ENCODE measurements around the gene NPHS1. TPM values are rescaled to one million over a fixed set of nuclear protein-coding genes. Genes with fewer than 3 reads are reported as not detected.
A peak's percentile ranks its signal among the peaks of the same experiment; 100 is the strongest.

NPHS1 gene
- total and polyA plus RNA-seq, 9 of the 15 experiments (the other 6 are each of a cell fraction or from before 2014, with no cell fraction given) = 0.01 to 0.28 (median 0.14) TPM; not detected in 5

- Histone ChIP-seq H3K27ac (ENCODE audit: extremely low read depth, low read depth, low read length) (no peak overlapping the region), H3K9me1 (ENCODE audit: control insufficient read depth, insufficient read depth, low read length) (no peaks in the 10 kb centered on the region), H4K20me1 (replicated peaks; ENCODE audit: control insufficient read depth, insufficient read depth, low read length) (peaks cover 13% of the 10 kb centered on the region; the same call in 1 of the 2 replicates), H3K4me1 (replicated peaks in 1 of 2; ENCODE audit: control insufficient read depth in 2 of 2, insufficient read depth in 2 of 2, low read length in 2 of 2) (peaks cover 8 to 18% of the 10 kb centered on the region in 2 experiments; a peak in 4 of 5 replicates), H3K4me3 (no peak overlapping the region), H3K9ac (ENCODE audit: insufficient read depth in 1 of 2, low read depth in 2 of 2, low read length in 2 of 2) (no peak overlapping the region; a peak in 1 of 4 replicates), H3K36me3 (ENCODE audit: control insufficient read depth, insufficient read depth, low read length) (no peaks in the 10 kb centered on the region), H3K27me3 (ENCODE audit: control insufficient read depth in 2 of 2, insufficient read depth in 2 of 2, low read length in 2 of 2) (peaks cover 13 to 32% of the 10 kb centered on the region in 2 experiments; a peak in 4 of 5 replicates), H2AFZ (ENCODE audit: low read depth, low read length) (no peak overlapping the region), H3K9me3 (replicated peaks; ENCODE audit: control insufficient read depth, insufficient read depth, low read depth, low read length) (no peaks in the 10 kb centered on the region), H3K4me2 (ENCODE audit: insufficient read depth, low read length) (no peak overlapping the region), H3K79me2 (ENCODE audit: control insufficient read depth, insufficient read depth, low read length) (no peaks in the 10 kb centered on the region)
- in situ Hi-C loops (cut with MboI) = no loop called here
- ChIA-PET POLR2A (interaction anchor here (1.1 to 1.4 kb wide), 2 partner anchors 9 to 16 kb away, joined by 5 to 9 read pairs; no protein-coding TSS in a partner anchor), CTCF (ENCODE audit: low intra/inter-chr PET ratio) (no interaction called here)
- ATAC-seq (peak; percentile 26; the same call in 2 of the 3 replicates), DNase-seq (ENCODE audit: extremely low read depth in 1 of 4, low spot score in 3 of 4) (peak in 1 of 4 experiments; percentile 43), FAIRE-seq (no peak)
- intact Hi-C loops (cut with micrococcal nuclease) = no loop called here
- BruUV-seq (replicated peaks) = no TSS peak
- no peak for TF ChIP-seq XRCC5 (IDR thresholded peaks at IDR 0.05; ENCODE audit: low read depth, low read length)
- TF ChIP-seq EGR1 (conservative IDR thresholded peaks at IDR 0.05) = peak; percentile 82
- WGBS (ENCODE audit: insufficient coverage, low coverage, missing lambda C conversion rate) = 7% methylated on average over 19 of the region's 23 CpGs
These were observed 26.8 kb upstream of the NPHS1 start for GRCh38 chr19:35879068-35879467.

DNA sequence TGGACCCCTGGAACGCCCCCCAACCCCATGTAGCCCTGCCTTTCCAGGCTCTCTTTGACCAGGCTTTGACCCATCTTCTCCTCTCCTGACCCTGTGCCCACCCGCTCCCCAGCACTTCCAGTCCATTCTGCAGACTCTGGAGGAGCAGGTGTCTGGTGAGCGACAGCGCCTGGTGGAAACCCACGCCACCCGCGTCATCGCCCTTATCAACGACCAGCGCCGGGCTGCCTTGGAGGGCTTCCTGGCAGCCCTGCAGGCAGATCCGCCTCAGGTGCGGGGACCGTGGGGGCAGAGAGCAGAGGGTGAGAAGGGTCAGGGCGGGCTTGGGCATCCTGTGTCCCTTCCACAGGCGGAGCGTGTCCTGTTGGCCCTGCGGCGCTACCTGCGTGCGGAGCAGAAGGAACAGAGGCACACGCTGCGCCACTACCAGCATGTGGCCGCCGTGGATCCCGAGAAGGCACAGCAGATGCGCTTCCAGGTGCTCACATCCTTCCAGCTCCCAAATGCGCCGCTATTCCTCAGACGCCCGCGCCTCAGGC lies 22.2 kb upstream of the NPHS1 start:
- H3K27me3 ChIP-seq (ENCODE audit: control insufficient read depth in 2 of 2, insufficient read depth in 2 of 2, low read length in 2 of 2) = peaks cover 13 to 32% of the 10 kb centered on the region in 2 experiments; a peak in 4 of 5 replicates
- WGBS (ENCODE audit: insufficient coverage, low coverage, missing lambda C conversion rate) = 24% methylated on average over 30 of the region's 32 CpGs
- no peak for TF ChIP-seq ZHX1 (conservative IDR thresholded peaks at IDR 0.05; ENCODE audit: low read length)
- TF ChIP-seq ZNF444 (CRISPR knock-in tag; IDR thresholded peaks at IDR 0.05) = no peak
- no peak for TF ChIP-seq ZNF263 (CRISPR knock-in tag; IDR thresholded peaks at IDR 0.05; ENCODE audit: borderline replicate concordance)
- no peak for TF ChIP-seq CREB5 (CRISPR knock-in tag; IDR thresholded peaks at IDR 0.05)
- TF ChIP-seq GABPB2 (CRISPR knock-in tag; conservative IDR thresholded peaks at IDR 0.05) = no peak
- no peak for TF ChIP-seq ZNF12 (CRISPR knock-in tag; IDR thresholded peaks at IDR 0.05)
- TF ChIP-seq POLR2AphosphoS2 (IDR thresholded peaks at IDR 0.05; ENCODE audit: low read length) = no peak
- no peak for TF ChIP-seq ATF7 (IDR thresholded peaks at IDR 0.05)
- no peak for TF ChIP-seq HNRNPH1 (optimal IDR thresholded peaks at IDR 0.05; ENCODE audit: low read depth, low read length)
- TF ChIP-seq TRIM24 (IDR thresholded peaks at IDR 0.05) = no peak

More for the DNA sequence above, 22.2 kb upstream of the NPHS1 start:
- Histone ChIP-seq H3K4me3 (no peak overlapping the region), H2AFZ (ENCODE audit: low read depth, low read length) (no peak overlapping the region), H3K36me3 (ENCODE audit: control insufficient read depth, insufficient read depth, low read length) (no peaks in the 10 kb centered on the region), H3K9me3 (replicated peaks; ENCODE audit: control insufficient read depth, insufficient read depth, low read depth, low read length) (no peaks in the 10 kb centered on the region), H3K9ac (ENCODE audit: insufficient read depth in 1 of 2, low read depth in 2 of 2, low read length in 2 of 2) (no peak overlapping the region), H3K27ac (ENCODE audit: extremely low read depth, low read depth, low read length) (no peak overlapping the region), H4K20me1 (replicated peaks; ENCODE audit: control insufficient read depth, insufficient read depth, low read length) (peaks cover 13% of the 10 kb centered on the region; the same call in 1 of the 2 replicates), H3K4me2 (ENCODE audit: insufficient read depth, low read length) (no peak overlapping the region), H3K4me1 (replicated peaks in 1 of 2; ENCODE audit: control insufficient read depth in 2 of 2, insufficient read depth in 2 of 2, low read length in 2 of 2) (peaks cover 13 to 35% of the 10 kb centered on the region in 2 experiments), H3K79me2 (ENCODE audit: control insufficient read depth, insufficient read depth, low read length) (no peaks in the 10 kb centered on the region), H3K9me1 (ENCODE audit: control insufficient read depth, insufficient read depth, low read length) (no peaks in the 10 kb centered on the region)
- BruUV-seq (replicated peaks) = no TSS peak
- FAIRE-seq (no peak), ATAC-seq (no peak), DNase-seq (ENCODE audit: extremely low read depth in 1 of 4, low spot score in 3 of 4) (no peak)
- intact Hi-C loops (cut with micrococcal nuclease) (no loop called here), in situ Hi-C loops (cut with MboI) (no loop called here)
- ChIA-PET CTCF (ENCODE audit: low intra/inter-chr PET ratio) (no interaction called here), POLR2A (interaction anchor here (0.6 kb wide), 3 partner anchors 127 to 233 kb away, joined by 3 read pairs; no protein-coding TSS in a partner anchor)

Measured in K562 (cell line).